ENCODE results near the gene IPO5.

The IPO5 gene

GRCh38 chr13:97953376-97953970 is at the start of gene IPO5:
Gene IPO5 (plus strand): TSS chr13:97953675. CDS start chr13:97976697, 23,022 bp downstream.
- Mint-ChIP-seq H3K27me3 (peaks cover 2% of the 10 kb centered on the region), H3K36me3 (ENCODE audit: low read depth) (peaks cover 2% of the 10 kb centered on the region), H3K4me1 (no peaks in the 10 kb centered on the region), H3K9me3 (peaks cover 6% of the 10 kb centered on the region), H3K4me3 (no peak within 1 kb of the TSS), H3K27ac (no peak within 1 kb of the TSS)
- no peak for DNase-seq
- ATAC-seq = no peak

DNA sequence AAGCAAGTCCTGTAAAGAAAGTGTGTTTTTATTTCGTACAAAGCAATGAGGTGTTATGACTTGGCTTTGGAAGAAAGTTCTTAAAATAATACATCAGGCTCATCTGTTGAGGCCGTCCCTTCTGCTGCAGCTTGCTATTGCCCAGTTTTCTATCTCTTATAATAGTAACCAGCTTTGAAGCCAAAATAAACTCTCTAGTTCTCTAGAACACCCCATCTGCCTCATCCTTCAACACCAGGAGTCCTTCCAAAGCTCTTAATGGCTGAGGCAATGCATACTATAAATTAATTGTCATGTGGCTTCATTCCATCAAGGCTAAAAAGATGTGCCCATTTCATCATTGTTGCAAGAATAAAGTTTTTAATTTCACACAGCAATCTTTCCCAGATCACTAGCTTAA is 49.4 kb upstream of the IPO5 start:
- DNase-seq (no peak), ATAC-seq (no peak)
- Mint-ChIP-seq H3K9me3 (peaks cover 3% of the 10 kb centered on the region), H3K27me3 (peaks cover 7% of the 10 kb centered on the region), H3K27ac (no peak overlapping the region), H3K4me3 (no peak overlapping the region), H3K36me3 (ENCODE audit: low read depth) (no peaks in the 10 kb centered on the region), H3K4me1 (no peaks in the 10 kb centered on the region)

GRCh38 chr13:97905517-97905916 is 48.0 kb upstream of the IPO5 start:
- Mint-ChIP-seq H3K27ac (no peak overlapping the region), H3K36me3 (ENCODE audit: low read depth) (no peaks in the 10 kb centered on the region), H3K9me3 (peaks cover 3% of the 10 kb centered on the region), H3K4me1 (no peaks in the 10 kb centered on the region), H3K27me3 (peaks cover 5% of the 10 kb centered on the region), H3K4me3 (no peak overlapping the region)
- ATAC-seq = no peak
- DNase-seq = no peak

- Mint-ChIP-seq H3K27me3 (peaks cover 21% of the 10 kb centered on the region), H3K36me3 (ENCODE audit: low read depth) (no peaks in the 10 kb centered on the region), H3K27ac (no peak overlapping the region), H3K4me3 (no peak overlapping the region), H3K9me3 (peaks cover 24% of the 10 kb centered on the region), H3K4me1 (no peaks in the 10 kb centered on the region)
- peak; percentile 4 for DNase-seq
- peak; percentile 36 for ATAC-seq
Measured at GRCh38 chr13:97911311-97912138, 42.0 kb upstream of the IPO5 start.

DNA sequence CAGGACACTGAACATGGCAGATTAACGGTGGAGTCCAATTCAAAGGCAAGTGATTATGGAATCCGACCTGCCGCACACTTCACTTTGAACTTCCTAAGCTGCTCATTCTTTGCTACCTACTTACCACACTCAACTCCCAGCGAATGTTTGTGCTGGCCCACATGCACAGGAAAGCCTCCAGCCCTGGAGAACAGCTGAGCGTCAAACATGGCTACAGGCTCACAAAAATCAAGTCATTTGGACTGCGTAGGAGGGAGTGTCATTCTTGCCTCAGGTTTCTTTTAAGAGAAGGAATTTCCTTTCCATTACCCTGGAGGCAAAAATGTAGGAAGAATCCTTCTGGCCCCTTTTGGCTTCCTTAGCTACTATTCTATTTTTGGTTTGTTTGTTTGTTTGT is 41.3 kb upstream of the IPO5 start:
- ATAC-seq (no peak), DNase-seq (no peak)
- Mint-ChIP-seq H3K4me1 (no peaks in the 10 kb centered on the region), H3K36me3 (ENCODE audit: low read depth) (no peaks in the 10 kb centered on the region), H3K4me3 (no peak overlapping the region), H3K27me3 (peaks cover 21% of the 10 kb centered on the region), H3K9me3 (peaks cover 25% of the 10 kb centered on the region), H3K27ac (no peak overlapping the region)

GRCh38 chr13:97913206-97913605 is 40.3 kb upstream of the IPO5 start:
- Mint-ChIP-seq H3K4me1 (no peaks in the 10 kb centered on the region), H3K27ac (no peak overlapping the region), H3K27me3 (peaks cover 17% of the 10 kb centered on the region), H3K36me3 (ENCODE audit: low read depth) (no peaks in the 10 kb centered on the region), H3K9me3 (peaks cover 25% of the 10 kb centered on the region), H3K4me3 (no peak overlapping the region)
- no peak for ATAC-seq
- DNase-seq = no peak

GRCh38 chr13:97914540-97914939 is 38.9 kb upstream of the IPO5 start:
- peaks cover 17% of the 10 kb centered on the region for H3K27me3 Mint-ChIP-seq
- no peak for DNase-seq
- H3K9me3 Mint-ChIP-seq = peaks cover 25% of the 10 kb centered on the region
- no peak overlapping the region for H3K27ac Mint-ChIP-seq
- H3K4me3 Mint-ChIP-seq = no peak overlapping the region
- H3K36me3 Mint-ChIP-seq (ENCODE audit: low read depth) = no peaks in the 10 kb centered on the region
- H3K4me1 Mint-ChIP-seq = no peaks in the 10 kb centered on the region
- ATAC-seq = no peak

- Mint-ChIP-seq H3K36me3 (ENCODE audit: low read depth) (no peaks in the 10 kb centered on the region), H3K4me3 (no peak overlapping the region), H3K27me3 (peaks cover 4% of the 10 kb centered on the region), H3K27ac (no peak overlapping the region), H3K4me1 (no peaks in the 10 kb centered on the region), H3K9me3 (peaks cover 3% of the 10 kb centered on the region)
- ATAC-seq (no peak), DNase-seq (no peak)
Measured at GRCh38 chr13:97921176-97921816, 32.2 kb upstream of the IPO5 start.

DNA sequence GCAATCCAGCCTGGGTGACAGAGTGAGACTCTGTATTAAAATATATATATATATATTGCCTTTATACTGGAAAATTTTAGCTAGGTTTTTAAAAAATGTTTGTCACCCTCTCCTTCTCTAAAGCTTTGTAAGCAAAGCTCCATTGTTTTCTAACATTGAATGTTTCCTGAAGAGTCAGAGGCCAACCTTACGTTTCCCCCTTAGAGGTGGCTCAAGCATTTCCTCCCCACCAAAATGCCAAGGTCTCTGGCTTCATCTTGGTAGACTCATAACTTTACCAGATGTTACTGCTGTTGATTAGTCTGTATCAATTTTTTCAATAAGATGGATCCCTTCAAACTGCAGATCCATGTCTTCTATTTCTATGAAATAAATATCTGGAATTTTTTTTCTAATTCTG is 25.2 kb upstream of the IPO5 start:
- H3K4me3 Mint-ChIP-seq = no peak overlapping the region
- ATAC-seq = no peak
- no peak for DNase-seq

DNA sequence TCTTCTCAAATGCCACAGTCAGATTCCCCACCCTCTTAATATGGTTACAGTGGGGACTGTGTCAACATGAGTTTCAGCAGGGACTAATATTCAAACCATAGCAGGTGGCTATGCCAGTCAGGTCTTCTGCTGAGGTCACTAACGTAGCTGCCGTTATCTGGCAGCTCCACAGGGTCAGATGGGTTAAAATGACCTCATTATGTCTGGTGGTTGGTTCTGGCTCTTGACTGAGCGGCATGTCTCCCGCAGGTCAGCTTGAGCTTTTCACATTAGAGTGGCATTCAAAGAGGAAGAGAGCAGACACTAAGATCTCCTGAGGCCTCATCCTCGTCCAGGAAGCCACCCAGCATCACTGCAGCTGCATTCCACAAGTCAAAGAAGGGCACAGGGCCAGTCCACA is 21.4 kb upstream of the IPO5 start:
- no peak overlapping the region for H3K27ac Mint-ChIP-seq
- no peaks in the 10 kb centered on the region for H3K4me1 Mint-ChIP-seq
- ATAC-seq = no peak
- H3K27me3 Mint-ChIP-seq = peaks cover 18% of the 10 kb centered on the region
- H3K4me3 Mint-ChIP-seq = no peak overlapping the region
- H3K9me3 Mint-ChIP-seq = no peaks in the 10 kb centered on the region
- no peaks in the 10 kb centered on the region for H3K36me3 Mint-ChIP-seq (ENCODE audit: low read depth)
- no peak for DNase-seq

More for the DNA sequence above, 25.2 kb upstream of the IPO5 start:
- Mint-ChIP-seq H3K27ac (no peak overlapping the region), H3K27me3 (peaks cover 13% of the 10 kb centered on the region), H3K4me1 (no peaks in the 10 kb centered on the region), H3K9me3 (no peaks in the 10 kb centered on the region), H3K36me3 (ENCODE audit: low read depth) (no peaks in the 10 kb centered on the region)

- Mint-ChIP-seq H3K9me3 (no peaks in the 10 kb centered on the region), H3K4me3 (no peak overlapping the region), H3K27me3 (peaks cover 21% of the 10 kb centered on the region), H3K4me1 (no peaks in the 10 kb centered on the region), H3K36me3 (ENCODE audit: low read depth) (no peaks in the 10 kb centered on the region), H3K27ac (no peak overlapping the region)
- no peak for DNase-seq
- ATAC-seq = no peak
Measured at GRCh38 chr13:97932647-97933046, 20.8 kb upstream of the IPO5 start.

DNA sequence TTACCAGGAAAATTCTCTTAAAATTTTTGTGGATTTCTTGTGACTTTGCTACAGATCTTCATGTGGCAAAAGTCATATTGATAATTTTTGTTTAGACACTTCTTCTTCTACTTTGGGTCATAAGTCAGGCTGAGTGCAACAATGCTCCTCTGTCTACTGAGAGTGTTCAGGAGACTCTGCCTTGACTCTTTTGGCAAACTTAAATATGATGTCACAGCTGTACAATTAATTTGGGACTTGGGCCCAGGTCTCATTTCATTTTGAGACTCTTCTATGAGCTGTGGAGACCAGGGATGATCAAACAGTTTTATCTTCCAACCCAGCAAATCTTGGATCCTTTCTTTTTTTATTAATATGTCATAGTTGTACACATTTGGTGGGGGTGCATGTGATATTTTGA is 19.7 kb upstream of the IPO5 start:
- H3K27me3 Mint-ChIP-seq = peaks cover 26% of the 10 kb centered on the region
- no peaks in the 10 kb centered on the region for H3K9me3 Mint-ChIP-seq
- H3K4me3 Mint-ChIP-seq = no peak overlapping the region
- H3K4me1 Mint-ChIP-seq = no peaks in the 10 kb centered on the region
- no peaks in the 10 kb centered on the region for H3K36me3 Mint-ChIP-seq (ENCODE audit: low read depth)
- ATAC-seq = no peak
- no peak overlapping the region for H3K27ac Mint-ChIP-seq
- DNase-seq = no peak

DNA sequence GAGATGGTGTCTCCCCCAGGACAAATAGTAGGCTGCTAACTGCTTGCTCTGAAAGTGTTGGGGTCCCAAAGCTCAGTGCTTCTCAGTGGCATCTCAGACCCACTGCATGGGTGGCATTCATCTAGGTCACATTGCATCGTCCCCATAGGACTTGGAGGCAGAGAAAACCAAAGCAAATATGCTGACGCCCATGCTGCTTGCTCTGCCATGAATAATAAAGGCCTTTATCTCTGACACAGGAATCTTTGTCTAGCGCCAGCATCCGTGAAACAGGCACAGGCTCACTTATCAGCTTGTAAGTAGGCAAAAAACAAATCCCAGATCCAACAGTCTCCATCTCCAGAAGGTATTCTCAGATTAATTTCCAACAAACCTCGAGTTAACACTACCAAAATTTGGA is 18.9 kb upstream of the IPO5 start:
- Mint-ChIP-seq H3K4me3 (no peak overlapping the region), H3K27ac (no peak overlapping the region), H3K27me3 (peaks cover 21% of the 10 kb centered on the region), H3K4me1 (no peaks in the 10 kb centered on the region), H3K36me3 (ENCODE audit: low read depth) (no peaks in the 10 kb centered on the region), H3K9me3 (no peaks in the 10 kb centered on the region)
- DNase-seq (no peak), ATAC-seq (no peak)

DNA sequence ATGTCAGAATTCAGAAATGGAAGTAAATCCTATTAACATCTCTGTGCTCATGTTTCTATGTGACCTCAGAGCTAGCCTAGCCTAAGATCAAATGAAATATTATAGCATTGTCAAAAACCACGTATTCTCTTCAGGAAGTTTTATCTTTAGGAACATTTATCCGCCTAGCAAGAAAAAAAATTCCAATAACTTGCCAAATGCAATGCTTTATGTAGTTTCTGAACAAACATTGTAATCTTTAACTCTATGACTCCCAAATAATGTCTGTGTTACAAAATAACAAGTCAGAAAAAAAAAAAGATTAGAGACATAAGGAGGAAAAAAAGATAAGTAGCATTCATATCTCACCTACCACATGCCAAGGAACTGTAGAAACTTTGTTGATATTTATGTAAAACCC is 18.4 kb upstream of the IPO5 start:
- Mint-ChIP-seq H3K4me3 (no peak overlapping the region), H3K27ac (no peak overlapping the region), H3K4me1 (no peaks in the 10 kb centered on the region), H3K9me3 (no peaks in the 10 kb centered on the region), H3K27me3 (peaks cover 21% of the 10 kb centered on the region), H3K36me3 (ENCODE audit: low read depth) (no peaks in the 10 kb centered on the region)
- ATAC-seq = no peak
- DNase-seq = no peak

- H3K27ac Mint-ChIP-seq = no peak overlapping the region
- peaks cover 21% of the 10 kb centered on the region for H3K27me3 Mint-ChIP-seq
- H3K9me3 Mint-ChIP-seq = no peaks in the 10 kb centered on the region
- H3K4me3 Mint-ChIP-seq = no peak overlapping the region
- DNase-seq (no peak), ATAC-seq (no peak)
- no peaks in the 10 kb centered on the region for H3K36me3 Mint-ChIP-seq (ENCODE audit: low read depth)
- no peaks in the 10 kb centered on the region for H3K4me1 Mint-ChIP-seq
Measured at GRCh38 chr13:97936036-97936435, 17.4 kb upstream of the IPO5 start.

Measured in activated naive CD8-positive, alpha-beta T cell treated with anti-CD3 and anti-CD28 coated beads, Interleukin-2, amount 50 U/mL, for 24 hours (primary cell).